ENCODE data around the gene SLC25A29.
"Not testable (repeated sequence)": the region's sequence is repeated elsewhere in the genome, so short reads cannot be mapped to it uniquely, and the experiment has no call there.

Gene SLC25A29

DNA sequence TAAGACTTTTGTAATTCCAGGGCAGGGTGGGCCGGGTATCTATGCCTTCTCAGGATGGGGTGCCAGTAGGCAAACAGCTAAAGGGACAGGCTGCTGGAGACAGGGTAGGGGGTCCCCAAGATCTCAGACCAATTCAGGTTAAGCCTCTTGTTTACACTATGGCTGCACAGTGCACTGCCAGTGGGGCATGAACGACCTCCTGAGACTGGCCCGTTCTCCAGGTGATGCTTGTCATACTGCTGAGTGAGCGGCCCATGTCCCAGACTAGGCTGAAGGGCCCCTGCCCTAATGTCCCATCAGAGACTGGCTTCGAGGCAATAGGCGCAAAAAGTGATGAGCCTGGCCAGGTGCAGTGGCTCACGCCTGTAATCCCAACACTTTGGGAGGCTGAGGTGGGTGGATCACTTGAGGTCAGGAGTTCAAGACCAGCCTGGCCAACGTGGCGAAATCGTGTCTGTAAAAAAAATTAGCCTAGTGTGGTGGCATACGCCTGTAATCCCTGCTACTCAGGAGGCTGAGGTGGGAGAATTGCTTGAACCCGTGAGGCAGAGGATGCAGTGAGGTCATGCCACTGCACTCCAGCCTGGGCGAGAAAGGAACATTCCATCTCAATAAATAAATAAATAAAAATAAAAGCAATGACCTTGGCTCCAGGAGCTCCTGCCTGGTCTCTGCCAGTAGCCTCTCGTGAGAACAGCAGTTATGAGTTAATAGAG is 12.6 kb downstream of the SLC25A29 start:
- DNase-seq (ENCODE audit: low spot score) = no peak

DNA sequence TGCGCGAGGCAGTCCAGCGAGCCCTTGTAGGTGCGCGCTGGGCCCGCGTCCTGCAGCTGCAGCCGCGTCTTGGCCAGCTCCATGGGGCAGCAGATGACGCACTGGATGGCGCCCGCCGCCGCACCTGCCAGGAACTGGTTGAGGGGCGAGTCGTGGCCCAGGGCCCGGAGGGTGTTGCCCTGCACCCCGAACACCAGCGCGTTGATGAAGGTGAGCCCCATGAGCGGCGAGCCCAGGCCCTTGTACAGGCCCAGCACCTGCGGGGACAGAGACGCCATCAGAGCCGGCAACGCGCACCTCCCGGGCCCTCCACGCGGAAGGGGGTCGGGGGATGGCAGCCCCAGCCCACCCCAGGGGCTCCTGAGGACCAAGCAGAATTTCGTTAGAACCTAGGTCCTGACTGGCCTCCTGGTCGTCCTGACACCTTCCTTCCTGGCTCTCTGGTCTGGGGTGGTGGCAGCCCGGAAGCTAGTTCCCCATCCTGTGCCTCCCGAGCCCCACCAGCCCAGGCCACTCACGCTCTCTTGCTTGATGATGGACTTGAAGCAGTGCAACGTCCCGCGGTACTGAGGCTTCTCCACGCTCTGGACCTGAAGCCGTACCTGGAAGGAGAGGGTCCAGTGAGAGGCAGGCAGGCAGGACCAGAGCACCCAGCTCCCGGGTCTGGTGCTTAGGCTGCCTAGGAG is 13.3 kb downstream of the SLC25A29 start:
- no peak for DNase-seq (ENCODE audit: low spot score)

DNA sequence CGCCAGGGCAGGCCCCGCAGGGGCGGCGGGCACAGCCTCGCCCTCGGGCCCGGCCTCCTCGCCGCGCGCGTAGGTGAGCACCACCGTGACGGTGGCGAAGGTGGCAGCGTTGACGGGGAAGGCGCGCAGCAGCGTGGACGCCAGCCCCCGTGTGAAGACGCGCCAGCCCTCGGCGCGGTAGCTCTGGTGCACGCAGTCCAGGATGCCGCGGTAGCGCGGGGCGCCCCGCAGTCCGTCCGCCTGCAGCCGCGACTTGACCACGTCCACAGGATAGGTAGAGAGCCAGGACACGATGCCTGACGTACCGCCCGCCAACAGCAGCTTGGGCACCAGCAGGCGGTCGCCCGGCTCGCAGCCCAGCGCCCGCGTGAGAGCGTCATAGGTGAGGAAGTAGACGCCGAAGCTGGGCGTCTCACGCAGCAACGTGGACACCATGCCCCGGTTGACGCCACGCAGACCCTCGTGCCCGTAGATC is 13.9 kb downstream of the SLC25A29 start:
- no peak for DNase-seq (ENCODE audit: low spot score)

DNA sequence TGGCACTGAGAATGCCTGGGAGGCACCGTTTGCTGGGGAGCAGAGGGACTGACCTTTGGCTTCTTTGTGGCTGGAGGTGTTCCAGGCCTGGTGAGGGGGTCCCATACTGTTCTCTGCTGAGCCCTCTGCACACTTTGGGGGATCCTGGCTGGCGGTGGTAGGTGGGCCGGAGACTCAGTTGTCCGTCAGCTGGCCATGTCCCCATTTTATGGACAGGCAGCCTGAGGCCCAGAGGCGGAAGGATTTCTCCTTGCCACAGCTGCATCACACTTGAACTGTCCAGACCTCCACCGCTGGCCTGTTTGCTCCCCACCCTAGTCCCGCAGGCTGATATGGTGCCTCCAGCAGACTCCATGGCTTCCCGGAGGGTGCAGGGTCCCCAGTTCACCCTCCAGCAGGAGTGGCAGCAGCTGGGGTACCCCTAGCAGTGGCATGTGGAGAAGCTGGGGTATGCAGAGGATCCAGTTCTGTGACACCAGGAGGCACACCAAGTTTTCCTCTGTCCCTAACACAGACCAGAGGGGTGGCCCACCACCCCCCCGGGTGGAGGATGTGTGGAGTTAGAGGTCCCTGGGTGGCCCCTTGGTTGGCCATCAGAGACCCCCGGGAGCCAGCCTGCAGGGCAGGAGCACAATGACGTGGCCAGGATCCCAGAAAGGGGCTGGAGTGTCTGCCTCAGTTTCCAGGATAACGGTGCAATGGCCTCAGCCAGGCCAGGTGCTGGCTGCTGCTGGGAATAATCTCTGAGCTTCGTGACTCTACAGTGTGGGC is 14.8 kb downstream of the SLC25A29 start:
- no peak for DNase-seq (ENCODE audit: low spot score)

DNA sequence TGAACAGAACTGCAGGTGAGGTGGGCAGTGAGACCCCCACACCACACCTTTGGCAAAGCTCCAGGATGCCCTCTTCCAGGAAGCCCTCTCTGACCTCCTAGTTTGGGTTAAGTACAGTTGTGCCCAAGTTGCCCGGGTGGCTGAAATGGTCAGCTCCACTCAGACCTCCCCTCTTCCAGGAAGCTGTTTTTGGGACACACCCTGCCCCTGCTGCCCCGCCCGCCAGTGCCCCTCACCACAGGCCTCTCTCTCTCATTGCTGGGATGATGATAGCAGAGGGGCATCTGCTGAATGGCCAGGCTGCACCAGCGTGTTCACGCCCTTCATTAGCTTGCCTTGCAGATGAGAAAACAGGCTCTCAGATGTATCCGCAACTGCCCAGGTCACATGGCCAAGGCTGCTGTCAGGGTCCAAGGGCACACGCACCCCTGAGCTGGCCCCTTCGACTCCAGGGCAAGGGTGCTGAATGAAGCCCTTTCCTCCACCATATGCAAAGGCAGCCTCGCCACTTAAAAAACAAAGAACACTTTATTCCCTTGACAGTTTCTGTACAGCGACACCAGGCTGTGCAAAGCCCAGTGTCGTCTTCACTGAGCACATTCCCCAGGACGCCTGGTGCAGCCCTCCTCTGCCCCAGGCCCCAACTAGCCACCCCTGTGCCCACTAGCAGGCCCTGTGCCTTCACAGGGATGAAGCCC is 15.5 kb downstream of the SLC25A29 start:
- DNase-seq (ENCODE audit: low spot score) = no peak

DNA sequence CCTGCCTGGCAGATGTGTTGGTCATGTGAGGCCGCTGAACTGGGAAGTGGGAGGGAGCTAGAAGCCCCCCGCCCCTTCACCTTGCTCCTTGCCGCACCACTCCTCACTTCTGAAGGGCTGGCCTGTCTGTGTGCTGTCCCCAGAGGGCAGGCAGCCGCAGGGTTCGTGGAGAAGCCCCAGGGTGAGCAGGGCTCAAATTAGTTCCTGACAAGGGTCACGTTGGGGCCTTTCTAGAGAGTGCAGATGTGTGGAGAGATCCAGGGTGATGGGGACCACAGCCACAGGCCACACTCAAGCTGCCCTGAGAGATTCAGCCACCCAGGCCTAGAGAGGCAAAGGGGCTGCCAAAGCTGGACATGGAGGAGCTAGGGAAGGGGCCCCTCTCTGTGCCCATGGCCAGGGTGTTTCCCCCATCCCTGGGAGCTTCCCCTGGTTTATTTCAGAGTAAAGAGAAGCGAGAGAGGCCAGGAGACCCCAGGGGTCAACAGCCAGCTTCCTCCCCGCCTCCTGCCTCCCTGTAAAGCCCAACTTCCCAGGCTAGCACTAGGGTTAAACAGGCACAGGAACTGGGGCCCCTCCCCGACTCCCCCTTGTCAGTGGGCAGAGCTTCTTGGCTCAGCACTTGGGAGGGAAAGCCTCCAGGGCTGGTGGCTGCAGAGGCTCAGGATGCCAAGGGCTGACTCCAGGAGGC is 16.2 kb downstream of the SLC25A29 start:
- DNase-seq (ENCODE audit: low spot score) = no peak

DNA sequence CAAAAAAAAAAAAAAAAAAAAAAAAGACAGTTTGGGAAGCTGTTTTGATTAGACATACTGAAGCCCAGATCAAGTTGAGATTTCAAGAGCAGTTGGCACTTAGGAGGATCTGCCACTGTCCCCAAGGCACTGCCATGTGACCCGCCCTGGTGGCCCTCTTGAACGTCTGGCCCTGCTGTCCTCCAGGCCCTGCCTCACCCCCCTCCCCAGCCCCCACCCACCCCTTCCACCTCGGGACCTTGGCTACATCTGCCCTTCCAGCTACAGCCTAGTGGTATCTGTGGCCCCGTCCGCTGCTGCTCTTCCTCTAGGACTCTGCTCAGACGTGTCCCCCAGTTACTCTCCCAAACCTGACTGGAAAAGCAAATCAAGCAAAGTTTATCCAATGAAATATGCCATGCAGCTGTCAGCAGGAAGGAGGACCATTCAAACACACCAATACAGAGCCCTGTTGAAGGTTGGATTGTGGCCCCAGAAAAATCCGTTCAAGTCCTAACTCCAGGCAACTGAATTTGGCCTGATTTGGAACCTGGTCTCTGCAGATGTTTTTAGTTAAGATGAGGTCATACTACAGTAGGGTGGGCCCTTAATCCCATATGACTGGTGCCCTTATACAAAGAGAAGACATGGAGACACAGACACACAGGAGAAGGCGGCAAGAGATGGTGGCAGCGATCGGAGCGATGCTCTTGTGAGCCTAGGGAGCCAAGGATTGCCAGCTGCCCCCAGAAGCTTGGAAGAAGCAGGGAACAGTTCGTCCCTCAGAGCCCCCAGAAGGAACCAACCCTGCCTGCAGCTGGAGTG is 17.7 kb downstream of the SLC25A29 start:
- DNase-seq (ENCODE audit: low spot score) = no peak

DNA sequence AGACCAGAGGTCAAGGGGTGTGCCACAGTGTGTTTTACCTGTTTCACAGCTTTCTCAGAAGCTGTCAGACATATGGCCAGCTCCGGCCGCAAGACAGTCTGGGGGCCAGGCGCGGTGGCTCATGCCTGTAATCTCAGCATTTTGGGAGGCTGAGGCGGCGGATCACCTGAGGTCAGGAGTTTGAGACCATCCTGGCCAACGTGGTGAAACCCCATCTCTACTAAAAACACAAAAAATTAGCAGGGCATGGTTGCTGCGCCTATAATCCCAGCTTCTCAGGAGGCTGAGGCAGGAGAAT is 18.3 kb downstream of the SLC25A29 start:
- not testable (repeated sequence) for DNase-seq (ENCODE audit: low spot score)

DNA sequence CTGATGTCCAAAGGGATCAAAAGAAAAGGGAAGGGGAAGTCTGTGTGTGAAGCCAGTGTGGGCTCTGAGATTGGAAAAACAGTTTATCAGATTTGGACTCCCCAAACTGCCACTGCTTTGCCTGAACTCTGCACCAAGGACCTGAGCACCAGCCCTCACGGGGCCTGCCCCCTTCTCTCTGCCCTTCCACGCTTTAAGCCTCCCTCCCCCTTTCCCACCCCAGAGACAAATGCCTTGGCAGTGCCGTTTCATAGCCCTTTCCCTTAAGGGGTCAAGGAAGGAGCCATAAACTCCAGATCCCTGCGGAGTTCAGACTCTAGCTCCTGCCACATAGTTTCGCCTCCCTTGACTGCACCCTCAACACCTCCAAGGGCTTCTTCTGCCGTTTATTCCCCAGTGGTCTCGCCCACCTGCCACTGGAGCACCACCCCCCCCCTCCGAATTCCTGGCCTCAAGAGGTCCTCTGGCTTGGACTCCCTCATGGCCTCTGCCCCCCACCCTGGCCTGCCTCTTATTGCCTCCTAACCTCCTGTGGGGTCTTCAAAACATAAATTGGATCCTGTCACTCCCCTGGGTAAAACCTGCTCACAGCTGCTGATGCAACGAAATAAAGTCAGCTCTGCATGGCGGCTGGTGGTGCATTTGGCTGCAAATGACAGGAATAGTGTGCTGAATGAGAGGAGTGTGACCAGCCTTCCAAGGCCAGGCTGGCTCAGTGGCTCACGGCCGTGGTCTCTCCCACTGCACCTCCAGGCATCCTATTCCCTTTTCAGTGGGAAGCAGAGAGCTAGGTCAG is 18.8 kb downstream of the SLC25A29 start:
- no peak for DNase-seq (ENCODE audit: low spot score)

DNA sequence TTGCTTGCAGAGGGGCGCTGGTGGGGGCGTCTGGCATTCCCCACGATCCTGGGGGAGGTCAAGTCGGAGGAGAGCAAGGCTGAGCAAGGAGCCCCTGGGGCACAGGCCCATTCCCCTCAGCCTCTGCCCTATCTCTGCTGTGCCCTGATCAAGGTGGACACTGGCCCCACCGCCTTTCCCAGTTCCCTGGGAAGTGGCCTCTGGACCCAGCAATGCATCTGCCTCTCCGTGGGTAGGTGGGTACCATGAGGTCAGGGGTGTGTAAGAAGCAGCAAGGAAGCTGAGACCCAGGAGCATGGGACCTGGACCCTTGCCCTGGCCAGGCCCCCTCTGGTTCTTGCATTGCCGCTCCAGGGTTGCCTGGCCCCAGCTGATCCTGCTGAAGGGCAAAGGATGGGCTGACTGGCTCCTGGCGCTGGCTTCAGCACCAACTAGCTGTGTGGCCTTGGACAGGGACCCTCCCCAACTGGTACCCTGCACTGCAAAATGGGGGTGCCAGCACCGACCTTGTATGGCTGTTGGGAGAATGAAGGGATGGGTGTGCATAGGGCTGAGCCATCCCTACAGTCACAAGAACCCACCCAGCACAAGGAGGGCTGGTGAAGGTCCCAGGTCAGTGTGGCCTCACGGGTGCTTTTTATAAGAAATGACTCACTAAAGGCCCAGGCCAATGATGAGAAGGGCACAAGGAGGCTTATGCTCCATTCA is 19.6 kb downstream of the SLC25A29 start:
- no peak for DNase-seq (ENCODE audit: low spot score)

DNA sequence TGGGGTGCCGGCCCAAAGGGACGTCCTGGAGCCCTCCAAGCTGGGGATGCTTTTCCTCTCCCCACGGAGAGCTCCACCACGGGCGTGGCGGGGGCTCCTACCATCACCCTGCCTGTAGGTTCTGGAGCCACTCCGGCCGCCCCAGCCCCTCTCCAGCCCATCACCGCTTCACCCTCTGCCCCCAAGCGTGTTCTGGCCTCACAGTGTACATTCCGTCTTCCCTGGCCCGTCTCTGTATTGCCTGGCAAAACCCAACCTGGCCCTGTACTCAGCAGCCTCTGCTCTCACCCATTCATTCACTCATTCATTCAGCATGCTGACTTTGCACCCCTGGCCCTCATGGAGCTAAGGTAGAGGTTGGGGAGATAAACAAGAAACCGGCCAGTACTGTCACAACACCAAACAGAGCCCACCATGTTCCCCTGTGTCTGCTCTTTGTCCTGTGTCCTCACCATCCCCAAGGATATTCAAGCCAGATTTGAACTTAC is 20.3 kb downstream of the SLC25A29 start:
- DNase-seq (ENCODE audit: low spot score) = no peak

DNA sequence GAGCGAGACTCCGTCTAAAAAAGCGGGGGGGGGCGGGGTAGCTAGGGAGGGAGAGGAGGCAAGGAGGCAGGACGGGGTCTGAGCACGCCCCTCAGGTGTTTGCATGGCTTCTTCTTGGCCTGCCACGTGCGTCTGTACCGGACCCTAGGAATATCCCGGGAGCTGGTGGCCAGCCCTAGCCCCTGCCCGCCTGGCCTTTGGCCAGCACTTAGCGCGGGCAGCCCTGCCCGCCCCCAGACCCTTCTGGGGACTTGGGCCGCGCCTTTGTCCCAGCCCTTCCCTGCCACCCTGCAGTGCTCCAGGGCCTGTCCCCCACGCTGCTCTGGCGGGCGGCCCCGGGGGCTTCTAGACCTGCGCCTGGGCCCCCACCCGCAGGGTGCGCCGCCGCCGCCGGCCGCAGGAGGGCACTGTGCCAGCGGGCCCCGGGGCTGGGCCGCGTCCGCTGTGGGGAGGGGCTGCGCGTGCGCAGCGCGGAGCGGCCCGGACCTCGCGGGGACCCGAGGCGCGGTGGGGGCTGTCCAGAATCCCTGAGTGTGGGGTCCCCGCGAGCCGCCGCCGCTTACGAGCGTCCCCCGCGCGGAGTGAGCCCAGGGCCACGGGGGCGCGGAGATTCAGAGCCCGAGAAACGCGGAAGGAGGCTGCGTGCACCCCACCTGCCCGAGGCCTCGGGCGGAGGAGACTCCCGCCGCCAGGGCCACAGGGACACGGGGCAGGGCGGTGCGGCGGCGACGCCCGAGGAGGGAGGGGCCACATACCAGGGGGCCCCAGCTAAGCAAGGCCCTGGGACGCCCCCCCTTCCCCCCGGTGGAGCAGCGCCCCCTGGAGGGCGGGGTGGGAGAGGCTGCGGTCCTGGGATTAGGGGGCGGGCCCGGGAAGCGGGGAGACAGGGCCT is 21.0 kb downstream of the SLC25A29 start:
- DNase-seq (ENCODE audit: low spot score) = peak; percentile 84

DNA sequence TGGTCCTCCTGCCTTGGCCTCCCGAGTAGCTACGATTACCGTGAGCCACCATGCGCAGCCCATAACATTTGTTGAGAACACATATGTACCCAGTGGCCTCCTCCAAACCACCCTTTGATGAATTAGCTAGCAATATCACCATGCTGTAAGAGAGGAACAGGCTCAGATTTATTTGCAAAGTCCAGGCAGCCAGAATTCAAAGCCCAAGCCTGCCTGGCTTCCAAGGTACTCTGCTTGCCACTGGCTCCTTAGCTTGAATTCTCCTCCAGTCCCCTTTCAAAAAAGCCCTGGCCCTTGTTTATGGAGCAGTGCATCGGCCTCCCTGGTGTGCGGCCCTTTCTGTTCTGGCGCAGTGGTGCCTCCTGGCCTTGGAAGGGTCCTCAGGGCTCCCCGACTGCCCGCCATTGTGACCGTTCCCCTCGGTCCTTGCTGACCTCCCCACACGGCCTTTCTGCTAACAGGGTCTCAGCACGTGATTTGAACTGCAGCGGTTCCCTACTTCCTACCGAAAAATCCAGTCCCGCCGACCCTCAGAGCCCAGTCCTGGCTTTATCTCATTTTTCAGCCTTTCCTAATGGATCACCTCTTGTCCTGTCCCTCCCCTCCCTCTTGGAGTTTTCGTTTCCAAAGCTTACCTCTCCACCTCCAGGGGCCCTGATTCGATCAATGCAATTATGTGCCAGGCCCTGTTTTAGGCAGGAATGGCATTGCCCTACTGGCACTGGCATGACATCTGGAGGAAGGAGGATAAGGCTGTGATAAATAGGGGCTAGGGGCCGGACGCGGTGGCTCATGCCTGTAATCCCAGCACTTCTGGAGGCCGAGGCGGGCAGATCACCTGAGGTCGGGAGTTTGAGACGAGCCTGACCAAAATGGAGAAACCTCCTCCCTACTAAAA is 22.0 kb downstream of the SLC25A29 start:
- no peak for DNase-seq (ENCODE audit: low spot score)

DNA sequence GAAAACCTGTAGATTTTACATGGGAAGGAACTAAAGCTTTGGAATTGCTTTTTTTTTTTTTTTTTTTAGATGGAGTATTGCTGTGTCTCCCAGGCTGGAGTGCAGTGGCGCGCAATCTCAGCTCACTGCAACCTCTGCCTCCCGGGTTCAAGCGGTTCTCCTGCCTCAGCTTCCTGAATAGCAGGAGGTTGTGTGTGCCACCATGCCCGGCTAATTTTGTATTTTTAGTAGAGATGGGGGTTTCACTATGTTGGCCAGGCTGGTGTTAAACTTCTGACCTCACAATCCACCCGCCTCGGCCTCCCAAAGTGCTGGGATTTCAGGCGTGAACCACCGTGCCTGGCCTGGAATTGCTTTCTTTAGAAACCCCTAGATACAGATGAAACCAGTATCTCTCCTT is 22.8 kb downstream of the SLC25A29 start:
- not testable (repeated sequence) for DNase-seq (ENCODE audit: low spot score)

DNA sequence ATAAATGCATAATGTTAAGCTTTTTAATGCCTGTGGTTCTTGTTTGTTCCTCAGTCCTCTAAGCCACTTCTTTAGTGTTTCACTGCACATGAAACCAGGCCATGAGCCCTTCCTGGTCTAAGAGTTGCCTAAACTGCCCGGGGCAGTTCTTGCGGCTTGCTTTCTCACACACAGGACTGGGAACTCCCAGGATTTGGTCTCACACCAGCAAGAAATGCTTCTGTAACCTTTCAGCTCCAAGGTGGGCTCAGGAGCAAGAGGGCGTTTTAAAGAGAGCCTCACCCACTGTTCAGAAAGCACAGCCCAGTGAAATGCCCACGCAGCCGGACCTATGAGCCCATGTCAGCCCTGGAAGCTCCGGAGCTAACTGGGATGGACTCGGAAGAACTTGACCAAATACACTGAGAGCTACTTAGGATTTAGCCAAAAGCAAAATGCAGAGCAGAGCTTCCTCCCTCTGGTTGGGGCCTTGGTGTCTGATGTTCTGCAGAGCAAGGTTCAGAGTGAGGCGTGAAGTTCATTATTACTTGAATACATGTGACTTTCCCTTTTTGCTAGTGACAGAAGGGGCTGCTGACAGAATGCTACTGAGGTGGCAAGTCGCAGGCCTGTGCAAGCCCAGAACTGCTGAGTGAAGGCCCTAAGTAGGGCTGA is 23.4 kb downstream of the SLC25A29 start:
- DNase-seq (ENCODE audit: low spot score) = no peak

DNA sequence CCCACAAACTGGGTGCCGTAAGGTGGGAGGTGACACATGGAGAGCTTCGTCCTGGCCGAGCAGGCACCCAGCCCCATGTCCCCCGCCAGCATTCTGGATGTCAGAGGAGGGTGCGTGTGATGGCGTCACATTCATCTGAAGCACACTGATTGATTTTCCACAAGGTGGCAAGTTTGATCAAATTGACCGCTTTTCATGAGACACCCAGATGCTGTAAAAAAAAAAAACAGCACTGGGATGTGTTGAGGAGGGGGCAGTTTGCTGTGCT is 24.2 kb downstream of the SLC25A29 start:
- no peak for DNase-seq (ENCODE audit: low spot score)
